NCI-H1436 treated with DMSO at 0.1 percent for 48 hours (cell line): ENCODE data around the gene IGF2R.

Experiments
- DNase-seq: peaks from one replicate; lab custom pipeline; 2025; lab: John Stamatoyannopoulos, UW

The IGF2R gene

DNA sequence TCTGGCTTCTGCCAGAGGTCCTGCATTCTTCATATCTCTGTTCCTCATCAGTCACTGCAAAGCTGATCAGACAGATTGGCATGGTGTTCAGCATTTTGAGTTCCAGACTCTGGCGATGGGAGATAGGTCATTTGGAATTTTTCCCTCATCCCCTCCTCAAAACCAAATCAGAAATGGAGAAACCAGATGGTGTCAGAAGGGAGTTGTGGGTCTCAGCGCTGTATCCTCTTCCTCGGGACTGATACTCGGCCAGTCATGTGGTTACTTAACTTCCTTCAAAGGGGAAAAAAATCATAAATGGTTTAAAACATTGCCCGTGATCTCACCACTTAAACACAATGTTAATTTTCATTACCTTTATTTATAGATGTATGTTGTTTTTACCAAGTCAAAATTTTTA lies 75.8 kb downstream of the IGF2R start:
- DNase-seq = no peak

- no peak for DNase-seq
Measured at GRCh38 chr6:160048471-160048870, 79.6 kb downstream of the IGF2R start.

DNA sequence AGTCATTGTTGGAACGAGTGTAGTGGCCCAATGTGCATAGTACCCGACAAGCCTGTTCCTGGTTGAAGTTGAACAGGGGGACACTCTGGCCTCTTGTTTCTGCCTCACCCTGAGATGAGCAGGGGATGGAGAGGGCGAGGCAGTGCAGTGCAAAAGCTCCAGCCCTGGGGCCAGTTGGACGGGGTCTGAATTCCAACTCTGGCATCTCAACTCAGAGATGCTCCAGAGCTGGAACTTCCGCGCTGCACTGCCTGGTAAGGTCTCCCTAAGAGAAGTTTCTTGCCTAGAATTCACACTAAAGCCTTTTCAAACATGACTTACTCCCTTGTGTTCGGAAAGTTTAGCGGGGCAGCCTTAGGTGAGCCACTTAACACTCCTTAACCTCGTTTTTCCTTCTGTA lies 80.5 kb downstream of the IGF2R start:
- DNase-seq = no peak

GRCh38 chr6:160050022-160050421 lies 81.1 kb downstream of the IGF2R start:
- no peak for DNase-seq

GRCh38 chr6:160051390-160051789 lies 82.5 kb downstream of the IGF2R start:
- DNase-seq = no peak

DNA sequence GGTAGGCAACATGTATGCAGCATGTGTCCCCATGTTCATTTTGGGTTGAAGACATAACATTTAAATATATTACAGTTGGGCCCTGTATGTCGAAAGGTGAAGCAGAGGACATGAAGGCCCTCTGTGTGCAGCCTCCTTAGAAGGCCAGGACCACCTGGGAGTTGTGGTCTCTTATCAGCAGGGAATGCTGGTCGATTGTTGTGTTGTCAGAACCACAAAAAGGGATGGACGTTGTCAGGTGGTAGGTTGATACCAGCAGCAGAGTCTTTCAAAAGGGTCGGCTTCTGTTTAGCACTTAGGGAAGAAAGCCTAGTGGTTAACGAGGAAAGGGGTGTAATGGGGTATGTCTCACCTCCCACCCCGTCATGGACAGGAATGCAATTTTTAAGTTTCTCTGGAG lies 85.4 kb downstream of the IGF2R start:
- DNase-seq = no peak

- DNase-seq = no peak
Measured at GRCh38 chr6:160054913-160055312, 86.0 kb downstream of the IGF2R start.

- DNase-seq = no peak
Measured at GRCh38 chr6:160055378-160055777, 86.5 kb downstream of the IGF2R start.

DNA sequence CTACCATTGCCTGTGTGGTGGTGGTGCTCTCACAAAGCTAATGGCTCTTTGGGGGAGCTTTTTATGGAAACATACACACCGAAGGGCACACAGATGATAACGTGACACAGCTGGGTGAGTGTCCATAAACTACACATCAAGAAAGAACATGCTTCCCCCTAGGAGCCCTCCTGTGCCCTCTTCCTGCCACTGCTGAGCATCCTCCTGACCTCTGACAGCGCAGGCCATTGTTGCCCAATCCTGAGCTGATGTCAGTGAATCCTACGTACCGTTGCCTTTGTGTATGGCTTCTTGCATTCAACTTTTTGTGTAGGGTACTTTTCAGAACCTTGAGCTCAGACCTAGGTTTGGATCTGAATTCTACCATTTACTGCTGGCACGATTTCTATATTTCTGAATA lies 86.9 kb downstream of the IGF2R start:
- DNase-seq = no peak

DNA sequence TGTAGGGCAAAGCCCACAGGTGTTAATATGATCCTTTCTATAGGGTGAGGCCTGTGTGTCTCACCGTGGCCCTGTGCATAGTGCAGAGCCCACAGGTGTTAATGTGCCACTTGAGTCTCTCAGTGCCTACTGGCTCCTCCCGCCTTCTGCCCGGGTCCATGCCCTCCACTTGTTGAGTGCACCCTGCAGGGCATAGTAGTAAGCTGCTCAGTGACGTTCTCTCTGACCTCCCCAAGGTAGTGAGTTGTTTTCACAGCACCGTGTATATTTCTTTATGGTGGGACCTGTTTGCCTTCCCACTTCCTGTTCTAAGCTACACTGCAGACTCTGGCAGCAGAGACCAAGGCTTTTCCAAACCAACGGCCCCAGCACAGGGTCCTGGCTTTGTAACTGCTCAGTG lies 88.2 kb downstream of the IGF2R start:
- DNase-seq = no peak

DNA sequence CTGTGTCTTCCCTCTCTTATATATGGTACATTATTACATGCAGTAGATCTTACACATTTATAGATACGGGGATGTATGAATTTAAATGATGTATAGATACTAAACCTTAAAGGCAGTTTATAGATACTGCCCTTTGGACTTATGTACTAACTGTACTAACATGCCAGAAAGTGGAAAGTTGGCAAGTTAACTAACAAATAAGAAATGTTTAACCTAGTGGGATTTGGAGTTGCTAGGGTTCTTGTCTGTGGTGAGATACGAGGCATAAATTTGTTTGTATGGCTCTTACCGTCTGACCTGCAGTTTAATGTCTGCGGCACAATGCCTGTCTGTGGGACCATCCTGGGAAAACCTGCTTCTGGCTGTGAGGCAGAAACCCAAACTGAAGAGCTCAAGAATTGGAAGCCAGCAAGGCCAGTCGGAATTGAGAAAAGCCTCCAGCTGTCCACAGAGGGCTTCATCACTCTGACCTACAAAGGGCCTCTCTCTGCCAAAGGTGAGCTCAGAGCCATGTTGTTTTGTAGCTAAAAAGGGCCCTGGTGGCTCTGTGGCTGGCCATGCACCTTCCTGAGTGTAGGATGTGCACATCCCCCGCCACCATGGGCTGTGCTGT lies 89.8 kb downstream of the IGF2R start:
- no peak for DNase-seq

- no peak for DNase-seq
Measured at GRCh38 chr6:160060221-160060620, 91.3 kb downstream of the IGF2R start.

DNA sequence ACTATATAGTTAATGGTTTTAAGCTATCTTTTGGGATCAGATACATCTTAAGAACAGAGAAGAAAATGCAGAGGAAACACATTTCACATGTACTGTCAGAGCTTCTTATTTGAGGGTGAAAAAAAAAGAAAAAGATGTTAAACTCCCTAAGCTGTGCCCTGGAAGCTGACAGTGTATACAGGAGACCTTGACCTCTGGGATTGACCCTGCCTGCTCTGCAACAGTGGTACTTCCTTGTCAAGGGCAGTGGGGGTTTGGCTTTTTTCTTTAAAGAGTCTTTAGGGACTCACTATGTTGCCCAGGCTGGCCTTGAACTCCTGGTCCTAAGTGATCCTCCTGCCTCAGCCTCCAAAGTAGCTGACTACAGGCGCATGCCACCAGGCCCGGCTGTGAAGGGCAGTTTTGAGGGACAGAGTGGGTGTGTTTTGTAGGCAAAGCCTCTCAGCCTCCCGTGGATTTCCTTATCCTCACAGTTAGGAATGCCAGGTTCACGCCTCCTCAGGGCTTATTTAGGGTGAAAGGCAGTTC lies 92.1 kb downstream of the IGF2R start:
- no peak for DNase-seq

DNA sequence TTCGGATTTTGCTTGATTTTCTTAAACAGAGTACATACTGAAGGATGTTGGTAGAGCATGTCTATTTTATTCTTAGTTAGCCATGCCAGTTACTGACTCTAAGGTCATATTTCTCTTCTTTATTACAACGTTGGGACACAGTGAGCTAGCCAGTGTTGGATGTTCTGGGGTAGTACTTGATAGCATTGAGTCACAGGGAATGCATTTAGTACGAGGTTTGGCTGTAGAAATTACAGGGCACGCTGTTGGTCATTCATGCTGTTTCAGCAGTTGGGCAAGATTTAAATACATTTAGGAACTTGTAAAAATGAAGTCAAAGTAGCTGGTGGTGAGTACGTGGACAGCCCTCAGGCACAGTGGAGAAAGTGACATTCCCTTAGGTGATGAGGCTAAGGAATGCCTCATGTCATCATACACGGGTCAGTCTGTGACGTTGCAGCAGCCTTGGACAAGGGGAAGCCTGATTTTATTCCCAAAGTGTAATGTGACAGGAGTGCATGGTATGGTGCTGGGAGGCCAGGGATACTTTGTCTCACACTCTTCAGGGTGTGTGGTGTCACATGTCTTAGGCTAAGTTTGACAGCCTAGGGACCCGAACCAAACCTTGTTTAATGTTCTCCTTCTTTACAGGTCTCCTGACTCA lies 95.0 kb downstream of the IGF2R start:
- DNase-seq = no peak

- no peak for DNase-seq
Measured at GRCh38 chr6:160065200-160065599, 96.3 kb downstream of the IGF2R start.

DNA sequence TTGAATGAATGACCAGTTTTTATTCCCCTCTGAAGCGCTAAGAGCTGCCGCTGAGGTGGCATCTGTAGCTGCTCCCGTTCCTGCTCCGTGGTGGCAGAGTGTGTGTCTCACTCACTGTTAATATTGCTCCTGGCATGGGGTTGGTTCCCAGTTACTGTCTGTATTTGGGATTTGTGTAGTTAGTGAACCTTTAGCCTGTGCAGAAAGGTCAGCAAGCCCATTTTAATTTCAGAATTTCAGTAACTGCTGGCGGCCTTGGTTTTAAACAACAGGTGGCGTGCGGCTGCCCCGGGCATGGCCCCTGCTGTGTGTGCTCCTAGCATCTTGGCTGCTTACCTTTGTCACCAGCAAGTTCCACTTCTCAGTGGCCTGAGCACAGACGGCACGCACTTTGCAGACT lies 98.7 kb downstream of the IGF2R start:
- no peak for DNase-seq

GRCh38 chr6:160068346-160068745 lies 99.5 kb downstream of the IGF2R start:
- no peak for DNase-seq

DNA sequence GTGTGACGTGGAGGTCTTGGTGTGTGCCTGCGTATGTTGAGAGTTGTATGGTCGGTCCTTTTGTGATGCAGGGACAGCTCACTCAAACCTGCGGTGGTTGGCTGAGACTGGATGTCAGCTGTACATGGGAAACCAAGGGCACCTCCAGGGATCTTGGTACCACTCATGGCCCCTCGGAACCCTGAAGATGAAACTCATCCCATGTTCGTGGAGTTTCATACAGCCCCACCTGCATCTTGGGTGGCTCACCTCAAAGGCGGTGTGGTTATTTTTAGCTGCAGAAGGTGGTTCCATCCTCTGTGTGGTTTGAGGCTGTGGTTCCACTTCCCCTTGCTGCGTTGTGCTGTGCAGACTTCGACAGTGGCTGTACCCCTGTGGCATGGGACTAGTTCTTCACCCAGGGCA lies 100.2 kb downstream of the IGF2R start:
- DNase-seq = no peak

DNA sequence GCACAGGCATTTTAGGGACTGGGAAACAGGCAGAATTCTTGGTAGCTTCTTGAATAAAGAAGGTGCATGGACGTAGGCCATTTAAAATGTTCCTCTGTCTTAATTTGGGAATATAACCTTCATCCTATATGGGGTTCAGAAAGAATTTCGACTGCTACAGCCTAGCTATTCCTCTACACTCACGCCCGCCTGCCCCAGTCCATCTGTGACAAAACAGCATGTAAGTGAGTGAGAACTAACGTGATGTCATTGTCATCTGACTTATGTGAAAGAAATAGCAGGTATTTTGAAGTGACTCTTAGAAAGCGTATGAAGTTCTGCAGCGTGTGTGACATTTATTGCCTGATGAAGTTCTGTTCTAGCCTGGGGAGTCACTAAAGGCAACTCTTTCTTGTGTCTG lies 100.6 kb downstream of the IGF2R start:
- no peak for DNase-seq

DNA sequence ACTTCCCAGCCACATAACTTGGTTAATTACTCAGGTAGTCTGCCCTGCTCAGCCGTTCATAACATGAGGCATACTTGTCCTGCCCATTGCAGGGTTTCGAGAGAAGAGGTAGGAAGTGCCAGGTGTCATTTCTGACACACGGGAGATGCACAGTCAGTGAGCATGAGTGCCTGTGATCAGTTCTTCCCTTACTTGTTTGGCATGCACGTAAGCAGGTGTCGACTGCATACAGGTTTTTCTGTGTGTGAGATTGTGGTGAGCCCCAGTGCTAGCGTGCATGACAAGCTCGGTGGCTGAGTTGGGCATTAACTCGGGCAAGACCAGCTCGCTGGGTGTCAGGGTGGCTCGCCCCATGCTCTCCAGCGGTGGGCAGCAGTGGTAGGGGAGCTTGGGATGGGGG lies 101.5 kb downstream of the IGF2R start:
- no peak for DNase-seq

GRCh38 chr6:160070831-160071230 lies 101.9 kb downstream of the IGF2R start:
- no peak for DNase-seq

- no peak for DNase-seq
Measured at GRCh38 chr6:160071805-160072690, 103.2 kb downstream of the IGF2R start.

- DNase-seq = no peak
Measured at GRCh38 chr6:160073272-160073671, 104.4 kb downstream of the IGF2R start.
